Measurements from ENCODE around the gene TNFAIP2.

Gene TNFAIP2

GRCh38 chr14:103123634-103124500 is 606 bp downstream of the TNFAIP2 start:
- DNase-seq: no peak

GRCh38 chr14:103124501-103125001 is 1.3 kb downstream of the TNFAIP2 start:
- DNase-seq: no peak

- DNase-seq: no peak
Observed at GRCh38 chr14:103125098-103126070, 2.1 kb downstream of the TNFAIP2 start.

- no peak for DNase-seq
Observed at GRCh38 chr14:103126088-103126872, 3.0 kb downstream of the TNFAIP2 start.

- no peak for DNase-seq
Observed at GRCh38 chr14:103126873-103127304, 3.6 kb downstream of the TNFAIP2 start.

- DNase-seq: no peak
Observed at GRCh38 chr14:103127356-103127755, 4.1 kb downstream of the TNFAIP2 start.

- no peak for DNase-seq
Observed at GRCh38 chr14:103127861-103128598, 4.8 kb downstream of the TNFAIP2 start.

- no peak for DNase-seq
Observed at GRCh38 chr14:103128631-103129300, 5.5 kb downstream of the TNFAIP2 start.

GRCh38 chr14:103129301-103130016 is 6.2 kb downstream of the TNFAIP2 start:
- DNase-seq: no peak

- no peak for DNase-seq
Observed at GRCh38 chr14:103130017-103130764, 6.9 kb downstream of the TNFAIP2 start.

GRCh38 chr14:103130965-103131364 is 7.7 kb downstream of the TNFAIP2 start:
- peak; percentile 62 for DNase-seq

GRCh38 chr14:103131580-103131979 is 8.3 kb downstream of the TNFAIP2 start:
- DNase-seq: no peak

GRCh38 chr14:103132381-103133209 is 9.3 kb downstream of the TNFAIP2 start:
- DNase-seq: no peak

- DNase-seq: no peak
Observed at GRCh38 chr14:103133210-103134140, 10.2 kb downstream of the TNFAIP2 start.

GRCh38 chr14:103134405-103134804 is 11.1 kb downstream of the TNFAIP2 start:
- DNase-seq: no peak

GRCh38 chr14:103134919-103135318 is 11.7 kb downstream of the TNFAIP2 start:
- no peak for DNase-seq
